ENCODE data around the gene PIWIL1. TPM values are rescaled to one million over a fixed set of nuclear protein-coding genes. Genes with fewer than 3 reads are reported as not detected.

Gene PIWIL1
- not detected for total RNA-seq

GRCh38 chr12:130337488-130338303 lies at the start of gene PIWIL1:
Gene PIWIL1, plus strand, starts transcription at chr12:130337887. Its CDS starts 4,705 bp downstream, at chr12:130342592.
- H3K9me3 ChIP-seq, result no peaks in the 10 kb centered on the region
- WGBS, 2 donors, result 86 to 87% methylated on average over 36 to 52 of the region's 79 CpGs
- H3K27me3 ChIP-seq, result peaks cover 0 to 15% of the 10 kb centered on the region in 2 donors
- H3K27ac ChIP-seq, result no peak within 1 kb of the TSS
- no peaks in the 10 kb centered on the region for H3K36me3 ChIP-seq
- TF ChIP-seq, protein P1, sequence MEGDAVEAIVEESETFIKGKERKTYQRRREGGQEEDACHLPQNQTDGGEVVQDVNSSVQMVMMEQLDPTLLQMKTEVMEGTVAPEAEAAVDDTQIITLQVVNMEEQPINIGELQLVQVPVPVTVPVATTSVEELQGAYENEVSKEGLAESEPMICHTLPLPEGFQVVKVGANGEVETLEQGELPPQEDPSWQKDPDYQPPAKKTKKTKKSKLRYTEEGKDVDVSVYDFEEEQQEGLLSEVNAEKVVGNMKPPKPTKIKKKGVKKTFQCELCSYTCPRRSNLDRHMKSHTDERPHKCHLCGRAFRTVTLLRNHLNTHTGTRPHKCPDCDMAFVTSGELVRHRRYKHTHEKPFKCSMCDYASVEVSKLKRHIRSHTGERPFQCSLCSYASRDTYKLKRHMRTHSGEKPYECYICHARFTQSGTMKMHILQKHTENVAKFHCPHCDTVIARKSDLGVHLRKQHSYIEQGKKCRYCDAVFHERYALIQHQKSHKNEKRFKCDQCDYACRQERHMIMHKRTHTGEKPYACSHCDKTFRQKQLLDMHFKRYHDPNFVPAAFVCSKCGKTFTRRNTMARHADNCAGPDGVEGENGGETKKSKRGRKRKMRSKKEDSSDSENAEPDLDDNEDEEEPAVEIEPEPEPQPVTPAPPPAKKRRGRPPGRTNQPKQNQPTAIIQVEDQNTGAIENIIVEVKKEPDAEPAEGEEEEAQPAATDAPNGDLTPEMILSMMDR (IDR thresholded peaks at IDR 0.05), result no peak
- TF ChIP-seq EP300 (IDR thresholded peaks at IDR 0.05), result no peak
- TF ChIP-seq POLR2A (IDR thresholded peaks at IDR 0.05), result no peak
- no peak within 1 kb of the TSS for H3K4me3 ChIP-seq
- peaks cover 0 to 7% (median 0%) of the 10 kb centered on the region in 4 donors for H3K4me1 ChIP-seq
- DNase-seq (ENCODE audit: low spot score in 2 of 2), result no peak

- Histone ChIP-seq H3K9me3 (peaks cover 0 to 43% (median 0%) of the 10 kb centered on the region in 4 donors), H3K36me3 (no peaks in the 10 kb centered on the region), H3K4me1 (no peaks in the 10 kb centered on the region), H3K27ac (no peak overlapping the region), H3K4me3 (no peak overlapping the region), H3K27me3 (no peaks in the 10 kb centered on the region)
- DNase-seq (ENCODE audit: low spot score in 2 of 2), result no peak
- 51 to 55% methylated on average over 4 of the region's 4 CpGs for WGBS, 2 donors
- TF ChIP-seq, protein P1 (IDR thresholded peaks at IDR 0.05), result no peak
Measured at GRCh38 chr12:130288206-130288605, 49.5 kb upstream of the PIWIL1 start.

DNA sequence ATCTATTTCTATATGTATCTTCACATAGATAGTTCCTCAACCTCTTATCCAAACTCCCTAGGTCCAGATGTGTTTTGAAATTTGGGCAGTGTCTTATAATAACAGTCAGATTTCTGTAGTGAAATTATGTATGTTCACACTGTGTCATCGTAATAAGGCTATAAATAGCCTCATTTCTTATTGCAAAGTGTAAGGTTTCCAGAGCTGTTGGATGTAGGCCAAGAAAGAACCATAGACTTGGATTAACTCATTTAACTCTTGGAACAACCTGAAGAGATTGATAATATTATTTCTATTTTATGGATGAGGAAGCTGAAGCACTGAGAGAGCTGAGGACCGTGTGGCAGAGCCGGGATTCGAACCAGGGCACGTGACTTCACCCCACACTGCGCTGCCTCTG lies 49.0 kb upstream of the PIWIL1 start:
- no peak overlapping the region for H3K27ac ChIP-seq
- WGBS, 2 donors, result 70 to 71% methylated on average over 6 of the region's 6 CpGs
- H3K9me3 ChIP-seq, result peaks cover 0 to 46% (median 2%) of the 10 kb centered on the region in 4 donors
- H3K27me3 ChIP-seq, result no peaks in the 10 kb centered on the region
- no peak for TF ChIP-seq POLR2A (IDR thresholded peaks at IDR 0.05)
- no peak for DNase-seq (ENCODE audit: low spot score in 2 of 2)
- no peaks in the 10 kb centered on the region for H3K4me1 ChIP-seq
- H3K4me3 ChIP-seq, result no peak overlapping the region
- H3K36me3 ChIP-seq, result no peaks in the 10 kb centered on the region

GRCh38 chr12:130290114-130290513 lies 47.6 kb upstream of the PIWIL1 start:
- Histone ChIP-seq H3K4me1 (no peaks in the 10 kb centered on the region), H3K27ac (no peak overlapping the region), H3K36me3 (no peaks in the 10 kb centered on the region), H3K27me3 (no peaks in the 10 kb centered on the region), H3K4me3 (no peak overlapping the region), H3K9me3 (peaks cover 0 to 43% (median 3%) of the 10 kb centered on the region in 4 donors)
- DNase-seq (ENCODE audit: low spot score in 2 of 2), result no peak
- TF ChIP-seq EP300 (IDR thresholded peaks at IDR 0.05) (no peak), POLR2A (IDR thresholded peaks at IDR 0.05) (no peak)
- TF ChIP-seq, protein P1 (IDR thresholded peaks at IDR 0.05), result no peak
- 89 to 90% methylated on average over 1 of the region's 1 CpG for WGBS, 2 donors

DNA sequence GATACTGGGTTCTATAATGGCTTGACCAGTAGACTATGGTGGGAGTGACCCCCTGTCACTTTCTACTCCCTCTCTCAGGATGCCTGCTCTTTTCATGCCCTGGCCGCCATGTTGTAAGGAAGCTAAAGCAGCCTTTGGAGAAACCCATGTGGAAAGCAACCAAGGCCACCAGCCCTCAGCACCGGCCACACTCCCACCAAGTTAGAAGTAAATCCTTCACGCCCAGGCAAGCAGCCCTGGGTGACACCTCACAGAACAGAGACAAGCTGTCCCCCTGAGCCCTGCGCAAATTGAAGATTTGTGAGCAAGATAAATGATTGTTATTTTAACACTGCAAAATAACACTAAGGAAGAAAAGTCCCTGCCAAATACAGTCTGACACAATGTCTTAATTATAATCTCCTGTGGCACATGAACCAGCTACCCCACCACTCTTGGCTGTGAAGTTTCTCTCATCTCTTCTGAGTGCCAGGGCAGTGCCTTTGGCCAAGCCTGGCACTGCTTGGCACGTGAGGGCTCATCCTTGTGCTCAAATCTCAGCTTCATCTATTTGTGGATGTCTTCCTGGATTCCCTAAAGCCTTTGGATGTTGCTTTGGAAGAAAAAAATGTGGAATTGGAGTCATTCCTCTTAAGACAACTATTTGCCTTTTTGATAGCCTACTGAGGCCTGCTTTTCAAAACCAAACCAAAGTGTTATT lies 39.2 kb upstream of the PIWIL1 start:
- 91 to 92% methylated on average over 5 of the region's 5 CpGs for WGBS, 2 donors

More for the DNA sequence above, 39.2 kb upstream of the PIWIL1 start:
- H3K36me3 ChIP-seq, result no peaks in the 10 kb centered on the region
- no peaks in the 10 kb centered on the region for H3K27me3 ChIP-seq
- H3K4me1 ChIP-seq, result no peaks in the 10 kb centered on the region
- TF ChIP-seq POLR2A (IDR thresholded peaks at IDR 0.05), result no peak
- TF ChIP-seq, protein P1 (IDR thresholded peaks at IDR 0.05), result no peak
- TF ChIP-seq EP300 (IDR thresholded peaks at IDR 0.05), result no peak
- no peak for DNase-seq (ENCODE audit: low spot score in 2 of 2)
- H3K9me3 ChIP-seq, result peaks cover 0 to 24% (median 3%) of the 10 kb centered on the region in 4 donors
- no peak overlapping the region for H3K27ac ChIP-seq
- H3K4me3 ChIP-seq, result no peak overlapping the region
